Left lung (tissue), 10 donors: Measurements from ENCODE around the gene RAB11FIP5. TPM values are rescaled to one million over a fixed set of nuclear protein-coding genes. Genes with fewer than 3 reads are reported as not detected.

Source experiments
- ATAC-seq: fragments of 200-7000 bp; cut with Tn5 transposase; one replicate; pipeline ENCODE4 v1.9.1; 2020; ENCODE audit warnings: moderate library complexity
- DNase-seq, 4 donors: peaks; one replicate each; pipeline ENCODE4 v3.0.0-alpha.2; 2013 to 2020
- H3K27ac ChIP-seq, 2 donors: fragments of 200-600 bp; sonication (generic) in 1 of 2; one replicate each; pipeline versions ENCODE4 v1.5.0 to v1.8.0; 2020 to 2021
- H3K27me3 ChIP-seq, 2 donors: fragments of 200-600 bp; sonication (generic) in 1 of 2; one replicate each; pipeline versions ENCODE4 v1.5.0 to v1.8.0; 2020 to 2021
- H3K36me3 ChIP-seq, 2 donors: fragments of 200-600 bp; sonication (generic) in 1 of 2; one replicate each; pipeline versions ENCODE4 v1.5.0 to v1.8.0; 2020 to 2021
- H3K4me1 ChIP-seq, 2 donors: fragments of 200-600 bp; one replicate each; pipeline ENCODE4 v1.8.0; 2021
- H3K4me3 ChIP-seq, 2 donors: fragments of 200-600 bp; sonication (generic) in 1 of 2; one replicate each; pipeline versions ENCODE4 v1.5.0 to v1.8.0; 2020 to 2021; ENCODE audit warnings: mild to moderate bottlenecking in 1 of 2
- H3K9me3 ChIP-seq, 2 donors: fragments of 200-600 bp; sonication (generic) in 1 of 2; one replicate each; pipeline versions ENCODE4 v1.5.0 to v1.8.0; 2020 to 2021
- intact Hi-C, 2 donors: fragments of 100-400 bp; cut with DNase I; formaldehyde crosslinking; loops; one replicate each; pipeline versions ENCODE4 v1.11.2 to v1.14.2; 2022
- polyA plus RNA-seq, 6 donors: library from polyadenylated mRNA; unstranded; fragments of 120-200 nt; gene quantifications; one replicate each; pipeline ENCODE4 v1.2.1, GENCODE V29; 2013; ENCODE audit not compliant: insufficient read length in 6 of 6
- total RNA-seq, 2 donors: library from RNA; stranded (reverse); fragmentation: NEBNext Ultra II Directional; extraction: Animal tissue kit (Norgen Biotek cat#: 25700); gene quantifications; one replicate each; pipeline ENCODE4 v1.2.1, GENCODE V29; 2021
- TF ChIP-seq, protein P1 (sequence below), 2 donors: fragments of 200-600 bp; sonication (generic) in 1 of 2; IDR thresholded peaks; one replicate each; pipeline versions ENCODE4 v1.5.0 to v1.8.0; 2021; ENCODE audit warnings: antibody characterized with exemption in 2 of 2
- donor health status: DM: no; HTN: yes; CAD: no.
- donor health status: DM: no; HTN: no; CAD: no.

The RAB11FIP5 gene
- total and polyA plus RNA-seq, 8 donors = 8.5 to 29.8 (median 14.2) TPM

GRCh38 chr2:73077424-73077795 lies 35.3 kb downstream of the RAB11FIP5 start:
- Histone ChIP-seq H3K4me3 (no peak overlapping the region), H3K36me3 (peaks cover 0 to 31% of the 10 kb centered on the region in 2 donors), H3K4me1 (peaks cover 3% of the 10 kb centered on the region in 2 donors), H3K27ac (no peak overlapping the region), H3K27me3 (no peaks in the 10 kb centered on the region), H3K9me3 (no peaks in the 10 kb centered on the region)
- intact Hi-C loops = no loop called here
- no peak for ATAC-seq
- no peak for DNase-seq
- TF ChIP-seq, protein P1, sequence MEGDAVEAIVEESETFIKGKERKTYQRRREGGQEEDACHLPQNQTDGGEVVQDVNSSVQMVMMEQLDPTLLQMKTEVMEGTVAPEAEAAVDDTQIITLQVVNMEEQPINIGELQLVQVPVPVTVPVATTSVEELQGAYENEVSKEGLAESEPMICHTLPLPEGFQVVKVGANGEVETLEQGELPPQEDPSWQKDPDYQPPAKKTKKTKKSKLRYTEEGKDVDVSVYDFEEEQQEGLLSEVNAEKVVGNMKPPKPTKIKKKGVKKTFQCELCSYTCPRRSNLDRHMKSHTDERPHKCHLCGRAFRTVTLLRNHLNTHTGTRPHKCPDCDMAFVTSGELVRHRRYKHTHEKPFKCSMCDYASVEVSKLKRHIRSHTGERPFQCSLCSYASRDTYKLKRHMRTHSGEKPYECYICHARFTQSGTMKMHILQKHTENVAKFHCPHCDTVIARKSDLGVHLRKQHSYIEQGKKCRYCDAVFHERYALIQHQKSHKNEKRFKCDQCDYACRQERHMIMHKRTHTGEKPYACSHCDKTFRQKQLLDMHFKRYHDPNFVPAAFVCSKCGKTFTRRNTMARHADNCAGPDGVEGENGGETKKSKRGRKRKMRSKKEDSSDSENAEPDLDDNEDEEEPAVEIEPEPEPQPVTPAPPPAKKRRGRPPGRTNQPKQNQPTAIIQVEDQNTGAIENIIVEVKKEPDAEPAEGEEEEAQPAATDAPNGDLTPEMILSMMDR (IDR thresholded peaks at IDR 0.05) = no peak

DNA sequence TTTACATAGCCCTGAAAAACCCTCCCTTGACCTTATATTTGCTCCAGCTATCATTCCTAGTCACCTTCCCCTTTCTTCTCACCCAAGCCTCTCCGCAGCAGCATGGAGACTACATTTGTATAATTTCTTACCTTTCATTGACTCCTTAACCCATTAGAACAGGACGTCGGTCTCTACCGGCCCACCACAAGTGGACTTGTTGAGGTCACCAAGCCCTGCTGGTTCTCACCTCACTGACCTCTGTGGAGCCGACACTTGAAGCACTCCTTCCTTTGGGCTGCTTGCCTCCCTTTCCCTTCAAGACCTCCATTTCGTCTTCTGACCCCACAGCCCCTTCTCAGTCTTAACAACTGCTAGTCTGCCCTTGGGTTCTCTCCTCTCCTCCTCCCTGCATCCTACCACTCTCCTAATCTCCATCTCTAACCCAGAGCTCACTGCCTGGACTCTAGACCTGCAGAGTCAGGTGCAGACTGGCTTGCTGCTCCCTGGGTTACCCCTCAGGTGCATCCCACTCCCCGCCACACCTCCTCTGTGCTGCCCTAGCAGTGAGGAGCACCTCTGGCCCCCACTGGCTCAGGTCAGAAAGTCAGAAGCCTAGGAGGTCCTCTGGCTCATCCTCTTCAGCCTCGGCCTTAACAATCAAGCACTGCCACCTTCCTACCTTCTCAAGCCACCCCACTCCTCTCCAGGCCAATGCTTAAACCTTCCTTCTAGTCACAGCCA lies 35.9 kb downstream of the RAB11FIP5 start:
- DNase-seq (peak in 1 of 4 donors; percentile 18), ATAC-seq (no peak)
- Histone ChIP-seq H3K27me3 (no peaks in the 10 kb centered on the region), H3K9me3 (no peaks in the 10 kb centered on the region), H3K36me3 (peaks cover 0 to 31% of the 10 kb centered on the region in 2 donors), H3K27ac (no peak overlapping the region), H3K4me3 (no peak overlapping the region), H3K4me1 (peaks cover 6 to 8% of the 10 kb centered on the region in 2 donors)
- TF ChIP-seq, protein P1 (IDR thresholded peaks at IDR 0.05) = no peak
- intact Hi-C loops = no loop called here

DNA sequence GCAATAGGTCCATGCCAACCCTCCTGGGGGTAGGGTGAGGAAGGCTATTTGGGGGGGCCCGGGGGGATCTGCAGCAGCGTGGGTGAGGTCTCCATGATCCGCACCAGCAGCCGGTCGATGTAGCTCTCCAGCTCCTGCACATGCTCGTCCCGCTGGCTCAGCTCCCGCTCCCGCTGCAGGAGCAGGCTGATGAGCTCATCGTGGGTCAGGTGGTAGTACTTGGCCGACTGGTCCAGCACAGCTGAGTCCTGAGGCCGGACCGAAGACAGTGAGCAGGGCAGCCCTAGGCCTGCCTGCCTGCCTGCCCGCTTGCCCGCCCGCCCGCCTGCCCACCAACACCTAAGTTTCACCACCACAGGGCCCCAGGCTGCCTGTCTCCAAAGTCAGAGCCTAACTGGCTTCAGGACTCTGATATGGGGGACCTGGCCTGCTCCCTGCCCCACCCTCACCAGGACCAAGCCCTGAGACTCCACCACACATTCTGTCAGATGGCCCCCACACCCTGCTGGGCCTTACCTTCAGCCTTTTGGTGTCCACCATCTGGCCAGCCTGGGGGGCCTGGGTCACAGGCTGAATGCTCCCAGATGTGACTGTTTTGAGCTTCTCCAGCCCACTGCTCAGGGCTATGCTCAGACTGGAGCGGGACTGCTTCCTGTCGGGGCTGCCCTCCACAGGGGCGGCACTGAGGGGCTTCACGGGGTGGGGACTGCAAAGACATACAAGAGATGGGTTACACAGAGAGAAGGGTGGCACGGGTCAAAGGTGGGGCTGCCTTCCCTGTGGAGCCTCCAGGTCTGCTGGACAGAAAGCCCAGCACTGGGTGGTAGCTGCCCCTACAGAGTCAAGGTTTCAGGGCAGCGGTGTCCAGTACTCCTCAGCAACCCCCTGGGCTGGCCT lies 37.0 kb downstream of the RAB11FIP5 start:
- peak in 1 of 4 donors; percentile 27 for DNase-seq
- ATAC-seq = no peak
- H3K27ac ChIP-seq = no peak overlapping the region
- no peak overlapping the region for H3K4me3 ChIP-seq
- peaks cover 0 to 28% of the 10 kb centered on the region in 2 donors for H3K36me3 ChIP-seq
- TF ChIP-seq, protein P1 (IDR thresholded peaks at IDR 0.05) = no peak
- intact Hi-C loops = no loop called here
- H3K9me3 ChIP-seq = no peaks in the 10 kb centered on the region
- no peaks in the 10 kb centered on the region for H3K27me3 ChIP-seq
- H3K4me1 ChIP-seq = peaks cover 6 to 10% of the 10 kb centered on the region in 2 donors

GRCh38 chr2:73074110-73075069 lies 38.4 kb downstream of the RAB11FIP5 start:
- Histone ChIP-seq H3K9me3 (no peaks in the 10 kb centered on the region), H3K27me3 (no peaks in the 10 kb centered on the region), H3K27ac (no peak overlapping the region), H3K36me3 (peaks cover 0 to 15% of the 10 kb centered on the region in 2 donors), H3K4me1 (peaks cover 12 to 18% of the 10 kb centered on the region in 2 donors), H3K4me3 (no peak overlapping the region)
- TF ChIP-seq, protein P1 (IDR thresholded peaks at IDR 0.05) = no peak
- ATAC-seq (no peak), DNase-seq (peak in 1 of 4 donors; percentile 30)
- intact Hi-C loops = no loop called here
